Limb (tissue), 2 donors: Measurements from ENCODE around the gene TLCD1.
"Not testable (repeated sequence)": the region's sequence is repeated elsewhere in the genome, so short reads cannot be mapped to it uniquely, and the experiment has no call there.

Source experiments
- DNase-seq, 2 donors: peaks; one replicate each; pipeline ENCODE4 v3.0.0-alpha.2; 2016; ENCODE audit errors: extremely low spot score in 2 of 2

Gene TLCD1

GRCh38 chr17:28747051-28747691, 21.1 kb upstream of the TLCD1 start:
- DNase-seq = peak in 1 of 2 donors; percentile 64

GRCh38 chr17:28746611-28747050, 20.6 kb upstream of the TLCD1 start:
- DNase-seq = peak; percentile 70 to 80

GRCh38 chr17:28745786-28746411, 19.9 kb upstream of the TLCD1 start:
- DNase-seq = peak in 1 of 2 donors; percentile 45

GRCh38 chr17:28744972-28745785, 19.1 kb upstream of the TLCD1 start:
- peak; percentile 68 to 88 for DNase-seq

DNA sequence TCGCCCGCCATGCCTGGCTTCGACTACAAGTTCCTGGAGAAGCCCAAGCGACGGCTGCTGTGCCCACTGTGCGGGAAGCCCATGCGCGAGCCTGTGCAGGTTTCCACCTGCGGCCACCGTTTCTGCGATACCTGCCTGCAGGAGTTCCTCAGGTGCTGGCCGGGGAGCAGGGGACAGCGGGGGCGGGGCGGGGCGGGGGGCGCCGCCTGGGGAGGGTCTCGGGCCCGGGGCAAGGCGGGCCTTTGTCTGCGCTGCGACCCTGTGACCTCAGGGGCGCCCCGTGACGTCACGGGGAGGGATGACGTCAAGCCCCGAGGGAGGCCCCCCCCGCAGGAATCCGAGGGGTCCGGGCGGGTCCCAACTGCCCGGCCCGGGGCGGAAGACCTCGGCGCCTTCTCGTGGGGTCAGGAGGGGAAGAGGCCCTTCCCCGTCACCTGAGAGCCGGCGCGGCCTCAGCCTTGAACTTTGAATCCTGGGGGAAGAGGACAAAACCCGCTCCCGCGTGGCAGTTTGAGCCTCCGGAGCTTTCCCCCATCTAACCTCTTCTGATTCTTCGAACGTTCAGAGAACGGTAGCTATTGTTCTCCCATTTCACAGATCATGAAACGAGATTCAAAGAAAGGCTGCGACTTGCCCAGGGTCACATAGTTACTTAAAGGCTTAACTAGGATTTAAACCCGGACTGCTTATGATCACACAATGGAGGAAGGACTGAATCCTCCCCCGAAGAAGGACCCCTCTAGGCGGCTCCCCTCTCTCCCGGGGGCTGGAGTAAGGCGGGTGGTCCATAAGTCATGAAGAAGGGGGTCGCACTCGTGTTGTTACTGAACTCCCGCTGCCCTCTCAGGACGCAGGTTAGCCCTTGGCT, 18.3 kb upstream of the TLCD1 start:
- peak; percentile 40 to 91 for DNase-seq

GRCh38 chr17:28743243-28744103, 17.4 kb upstream of the TLCD1 start, which contains the start of gene TRAF4:
TRAF4 (plus strand) TSS chr17:28744011; CDS start chr17:28744113, 102 bp downstream.
- peak; percentile 83 to 89 for DNase-seq

DNA sequence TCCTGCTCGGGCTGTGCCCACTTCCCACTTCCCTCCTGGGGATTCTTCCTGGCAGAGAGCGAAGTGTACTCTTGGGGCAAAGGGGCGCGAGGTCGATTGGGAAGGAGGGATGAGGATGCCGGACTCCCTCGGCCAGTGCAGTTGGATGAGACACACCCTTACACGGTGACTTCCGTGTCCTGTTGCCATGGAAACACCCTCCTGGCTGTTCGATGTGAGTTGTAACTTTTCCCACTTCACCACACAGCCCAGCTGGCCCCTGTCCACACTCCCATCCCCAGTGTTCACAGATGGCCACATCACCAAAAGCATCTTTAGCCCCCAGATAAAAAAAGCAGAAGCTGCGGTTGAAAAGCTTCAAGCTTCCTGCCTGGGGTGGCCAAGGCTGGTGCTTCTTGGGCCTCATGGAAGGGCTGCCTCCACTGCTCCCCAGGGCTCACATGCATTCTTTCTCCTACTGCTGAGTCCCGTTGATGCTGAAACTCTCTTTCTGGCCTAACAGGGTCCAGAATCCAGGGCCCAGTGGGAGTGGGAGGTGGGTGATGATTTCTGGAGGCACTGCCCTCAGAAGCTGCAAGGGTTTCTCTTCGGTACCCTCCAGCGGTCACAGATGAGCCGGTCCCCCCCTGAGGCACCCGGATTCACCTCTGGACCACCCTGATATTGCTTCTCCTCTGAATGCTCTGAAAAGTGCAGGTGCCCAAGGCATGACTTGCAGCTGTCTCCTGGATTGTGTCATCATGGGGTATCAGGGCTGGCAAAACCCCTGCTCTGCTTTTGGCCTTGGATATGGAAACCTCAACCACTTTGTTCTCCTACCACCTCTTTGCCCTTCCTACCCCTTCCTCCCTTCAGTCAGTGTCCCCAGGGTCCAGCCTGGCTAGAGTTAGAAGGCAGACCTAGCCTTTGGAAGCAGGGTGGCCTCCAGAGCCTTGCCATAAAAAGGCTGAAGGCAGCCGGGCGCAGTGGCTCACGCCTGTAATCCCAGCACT, 15.6 kb upstream of the TLCD1 start:
- DNase-seq = no peak

GRCh38 chr17:28740406-28741357, 14.6 kb upstream of the TLCD1 start:
- DNase-seq = no peak

DNA sequence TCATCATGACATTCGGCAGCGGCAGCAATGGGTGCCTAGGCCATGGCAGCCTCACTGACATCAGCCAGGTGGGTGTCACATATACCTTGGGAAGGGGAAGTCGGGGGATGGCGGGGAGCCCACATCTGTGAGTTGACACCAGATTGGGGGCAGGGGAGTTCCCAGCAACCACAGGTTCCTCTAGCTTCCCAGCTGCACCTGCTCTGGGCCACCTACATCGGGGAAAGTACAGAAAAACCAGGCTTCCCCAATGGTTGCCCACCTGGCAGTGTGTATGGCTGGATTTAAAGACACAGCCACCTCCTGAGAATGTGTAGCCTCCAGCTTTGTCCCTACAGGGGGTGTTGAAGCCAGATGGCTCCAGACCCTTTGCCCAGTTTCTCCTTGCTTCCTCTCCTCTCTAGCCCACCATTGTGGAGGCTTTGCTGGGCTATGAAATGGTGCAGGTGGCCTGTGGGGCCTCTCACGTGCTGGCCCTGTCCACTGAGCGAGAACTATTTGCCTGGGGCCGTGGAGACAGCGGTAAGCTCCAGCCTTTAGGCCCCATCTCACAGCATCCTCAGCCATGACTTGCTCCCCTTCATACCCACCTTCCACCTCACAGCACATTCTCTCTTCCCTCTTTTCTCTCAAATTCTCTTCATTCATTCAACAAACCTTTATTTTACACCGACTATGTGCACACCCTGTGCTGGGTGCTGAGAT, 12.8 kb upstream of the TLCD1 start:
- DNase-seq = no peak

- no peak for DNase-seq
Measured at GRCh38 chr17:28737770-28738679, 12.0 kb upstream of the TLCD1 start.

DNA sequence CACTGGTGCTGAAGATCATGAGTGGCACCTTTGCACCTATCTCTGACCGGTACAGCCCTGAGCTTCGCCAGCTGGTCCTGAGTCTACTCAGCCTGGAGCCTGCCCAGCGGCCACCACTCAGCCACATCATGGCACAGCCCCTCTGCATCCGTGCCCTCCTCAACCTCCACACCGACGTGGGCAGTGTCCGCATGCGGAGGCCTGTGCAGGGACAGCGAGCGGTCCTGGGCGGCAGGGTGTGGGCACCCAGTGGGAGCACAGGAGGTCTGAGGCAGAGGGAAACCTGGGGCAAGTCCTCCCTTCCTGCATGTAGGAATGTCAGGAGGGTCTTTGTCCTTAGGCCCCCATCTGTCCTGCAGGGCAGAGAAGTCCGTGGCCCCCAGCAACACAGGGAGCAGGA, 11.3 kb upstream of the TLCD1 start:
- DNase-seq = no peak

- not testable (repeated sequence) for DNase-seq
Measured at GRCh38 chr17:28735913-28736769, 10.1 kb upstream of the TLCD1 start.

DNA sequence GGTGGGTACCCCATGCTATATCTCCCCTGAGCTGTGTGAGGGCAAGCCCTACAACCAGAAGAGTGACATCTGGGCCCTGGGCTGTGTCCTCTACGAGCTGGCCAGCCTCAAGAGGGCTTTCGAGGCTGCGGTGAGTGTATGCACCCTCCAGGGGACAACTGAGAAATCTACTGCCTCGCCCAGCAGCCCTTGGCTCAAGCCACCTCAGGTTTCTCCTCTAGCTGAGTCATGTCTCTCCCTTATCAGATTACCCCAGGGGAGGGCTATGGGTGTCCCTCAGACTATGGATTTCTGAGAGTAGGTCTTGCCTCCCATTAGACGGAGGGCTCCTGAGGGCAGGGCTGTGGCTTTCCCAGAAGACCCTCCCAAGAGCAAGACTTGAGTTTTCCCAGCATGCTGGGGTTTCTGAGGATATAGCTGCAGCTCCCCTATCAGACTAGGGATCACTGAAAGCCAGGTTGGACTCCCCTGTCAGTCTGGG, 9.2 kb upstream of the TLCD1 start:
- no peak for DNase-seq

DNA sequence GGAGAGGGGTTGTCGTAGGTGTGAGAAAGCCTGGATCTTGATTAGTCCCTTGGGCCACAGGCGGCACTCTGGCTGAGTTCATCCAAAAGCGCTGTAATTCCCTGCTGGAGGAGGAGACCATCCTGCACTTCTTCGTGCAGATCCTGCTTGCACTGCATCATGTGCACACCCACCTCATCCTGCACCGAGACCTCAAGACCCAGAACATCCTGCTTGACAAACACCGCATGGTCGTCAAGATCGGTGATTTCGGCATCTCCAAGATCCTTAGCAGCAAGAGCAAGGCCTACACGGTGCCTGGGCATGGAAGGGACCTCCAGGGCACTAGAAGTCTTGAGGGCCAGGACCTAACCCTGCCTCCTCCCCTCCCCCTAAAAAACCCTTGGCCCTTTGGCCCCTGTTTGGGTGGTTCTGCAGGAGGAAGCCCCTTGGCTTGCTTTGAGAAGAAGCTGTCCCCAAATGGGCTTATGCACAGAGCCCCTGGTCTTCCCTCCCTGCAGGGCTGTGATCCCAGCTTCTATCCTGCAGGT, 8.7 kb upstream of the TLCD1 start:
- no peak for DNase-seq

GRCh38 chr17:28733346-28733745, 7.3 kb upstream of the TLCD1 start:
- DNase-seq = no peak
